HG02981 (cell line): ENCODE results near the gene SLC12A8.
"Not testable (repeated sequence)": the region's sequence is repeated elsewhere in the genome, so short reads cannot be mapped to it uniquely, and the experiment has no call there.

Experiments used
- ATAC-seq: cut with Tn5 transposase; IDR thresholded peaks from one replicate; pipeline ENCODE4 v1.9.1; 2021; ENCODE audit warnings: mild to moderate bottlenecking, moderate library complexity; ENCODE audit not compliant: unreplicated experiment

The SLC12A8 gene

DNA sequence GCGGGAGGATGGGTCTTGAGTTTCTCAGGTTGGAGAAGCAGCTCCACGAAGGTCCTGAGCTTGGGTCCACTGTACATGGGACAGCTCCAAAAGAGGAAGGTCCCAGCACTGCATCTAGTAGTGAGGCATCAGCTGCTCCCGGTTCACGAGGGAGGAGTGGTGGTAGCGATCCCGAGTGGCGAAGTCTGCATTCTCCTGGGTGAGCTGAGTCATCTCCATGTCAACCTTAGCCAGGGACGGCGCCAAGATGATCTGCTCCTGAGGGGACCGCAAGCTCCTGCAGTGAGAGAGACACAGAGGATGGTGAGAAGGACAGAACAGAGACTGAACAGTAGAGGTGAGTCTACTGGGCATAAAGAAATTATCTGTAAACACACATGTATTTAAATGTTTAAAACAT lies 128.8 kb downstream of the SLC12A8 start:
- ATAC-seq, result no peak

DNA sequence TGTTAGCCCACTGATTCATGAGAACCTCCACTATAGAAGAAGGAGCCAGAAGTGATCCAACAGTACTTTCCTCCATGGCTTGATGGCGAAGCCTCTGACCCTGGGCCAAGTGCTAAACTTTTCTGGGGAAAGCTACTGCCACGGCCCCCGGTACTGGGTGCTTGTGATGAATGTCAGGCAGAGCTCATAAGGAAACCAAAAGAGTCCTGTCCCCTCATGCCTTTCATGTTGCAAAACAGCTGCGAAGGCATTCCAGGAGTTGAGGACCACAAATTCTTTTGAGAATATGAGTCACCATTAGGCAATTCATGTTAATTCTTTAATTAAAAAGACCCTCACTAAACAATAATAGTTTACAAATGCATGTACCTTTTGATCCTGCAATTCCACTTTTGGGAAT lies 130.2 kb downstream of the SLC12A8 start:
- ATAC-seq, result not testable (repeated sequence)

DNA sequence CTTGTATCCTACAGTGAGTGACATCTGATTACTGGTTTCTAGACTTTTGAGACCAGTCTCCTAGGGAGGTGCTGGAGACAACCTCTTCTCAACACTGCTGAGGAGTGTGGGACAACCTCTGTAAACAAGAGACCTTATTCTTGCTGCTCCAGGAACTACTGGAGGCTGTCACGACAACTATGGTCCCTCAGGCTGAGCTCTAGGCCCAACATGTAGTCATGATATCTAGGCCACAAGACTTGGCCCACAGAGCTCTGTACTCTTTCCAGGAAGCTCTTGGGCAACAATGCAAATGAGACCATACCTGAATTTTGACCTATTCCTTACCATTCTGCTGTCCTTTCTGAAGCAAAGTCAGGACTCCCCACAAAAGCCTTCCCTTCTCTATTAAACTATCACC lies 132.5 kb downstream of the SLC12A8 start:
- no peak for ATAC-seq

DNA sequence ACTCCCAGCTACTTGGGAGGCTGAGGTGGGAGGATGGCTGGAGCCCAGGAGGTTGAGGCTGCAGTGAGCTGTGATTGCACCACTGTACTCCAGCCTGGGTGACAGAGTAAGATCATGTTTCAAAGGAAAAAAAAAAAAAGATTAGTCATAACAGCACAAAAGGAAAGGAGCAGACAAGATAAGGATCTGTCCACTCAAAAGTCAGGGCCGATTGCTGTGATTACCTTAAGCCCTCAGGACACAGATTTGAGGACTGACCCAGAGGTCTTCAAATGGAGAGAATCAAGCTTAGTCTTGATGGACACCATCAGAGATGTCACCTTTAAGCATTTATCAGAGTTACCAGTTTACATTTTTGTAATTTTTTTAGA lies 132.9 kb downstream of the SLC12A8 start:
- no peak for ATAC-seq

DNA sequence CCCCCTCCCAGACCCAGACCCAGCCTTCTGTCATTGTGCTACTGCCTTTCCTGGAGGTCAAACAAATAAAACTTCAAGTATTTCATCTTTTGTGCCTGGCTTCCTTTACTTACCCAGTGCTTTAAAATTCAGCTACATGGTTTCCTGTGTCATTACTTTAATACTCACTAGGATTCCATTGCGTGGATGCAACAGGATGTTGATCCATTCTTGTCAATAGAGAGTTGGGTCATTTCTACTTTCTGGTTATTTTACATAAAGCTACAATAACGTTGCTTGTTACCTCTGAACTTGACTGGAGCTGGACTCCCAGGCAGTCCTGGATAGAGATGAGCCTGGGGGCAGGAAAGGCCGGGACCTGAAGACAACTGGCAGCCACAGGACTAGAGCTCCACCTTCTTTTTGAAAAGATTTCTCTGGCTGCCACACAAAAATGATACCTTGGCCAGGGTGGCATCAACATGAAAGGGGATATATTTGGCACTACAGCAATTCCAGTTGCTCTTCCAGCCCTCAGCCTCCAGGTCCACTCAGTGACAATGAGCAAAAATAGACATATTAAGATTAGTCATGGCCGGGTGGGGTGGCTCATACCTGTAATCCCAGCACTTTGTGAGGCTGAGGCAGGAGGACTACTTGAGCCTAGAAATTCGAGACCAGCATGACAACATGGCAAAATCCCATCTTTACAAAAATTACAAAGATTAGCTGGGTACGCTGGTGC lies 133.4 kb downstream of the SLC12A8 start:
- ATAC-seq, result no peak

DNA sequence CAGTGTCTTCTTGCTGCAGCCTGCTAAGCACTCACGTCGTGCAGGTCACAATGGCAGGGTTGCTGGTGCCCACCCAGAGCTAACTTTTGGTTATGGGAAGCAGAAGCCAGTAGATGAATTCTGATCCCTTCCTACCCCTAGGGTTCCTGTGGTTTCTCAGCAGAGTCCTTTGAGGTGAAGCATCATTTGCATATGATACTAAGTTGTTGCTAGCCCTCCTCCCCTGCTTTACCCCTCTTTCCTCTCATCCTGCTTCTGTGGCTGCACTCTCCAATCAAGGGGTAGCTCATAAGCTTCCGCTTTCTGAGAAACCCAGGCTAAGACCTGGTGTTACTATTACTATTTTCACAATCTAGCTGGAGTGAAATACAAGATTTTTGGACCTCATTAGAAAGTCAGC lies 134.7 kb downstream of the SLC12A8 start:
- no peak for ATAC-seq

DNA sequence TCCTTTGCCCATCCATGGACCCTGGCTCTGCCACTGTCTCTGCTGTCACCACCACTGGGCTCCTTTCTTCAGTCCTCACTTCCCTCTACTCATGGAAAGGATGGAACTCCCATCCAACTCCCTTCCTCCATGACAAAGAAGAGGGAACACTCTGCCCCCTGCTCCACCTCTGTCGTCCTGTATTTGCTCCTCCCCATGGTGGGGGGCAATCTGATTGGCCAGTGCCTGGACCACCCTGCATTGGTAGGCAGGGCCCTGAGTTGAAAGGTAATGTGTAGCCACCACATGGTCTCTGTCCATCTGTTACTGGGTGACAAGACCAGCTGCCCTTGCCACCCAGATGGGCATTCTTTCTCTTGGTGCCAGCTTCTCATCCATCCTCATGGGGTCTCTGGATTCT lies 136.1 kb downstream of the SLC12A8 start:
- no peak for ATAC-seq

DNA sequence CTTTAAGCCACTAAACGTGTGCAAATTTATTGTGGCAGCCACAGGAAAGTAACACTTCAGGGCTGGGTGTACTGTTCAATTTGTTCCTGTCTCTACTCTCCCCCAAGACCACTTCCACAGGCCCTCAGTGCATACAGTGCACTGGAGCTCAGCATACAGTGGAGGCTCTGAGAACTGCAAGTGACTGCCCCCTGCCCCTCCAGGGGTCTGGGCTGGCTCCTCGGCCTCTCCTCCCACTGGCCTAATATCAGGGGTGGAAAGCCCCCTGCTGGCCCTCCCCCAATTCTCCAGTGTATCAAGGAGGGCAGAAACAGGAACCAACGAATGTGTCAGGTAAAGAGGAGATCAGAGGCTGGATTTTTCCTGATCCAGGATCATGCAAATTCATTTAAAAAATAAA lies 136.8 kb downstream of the SLC12A8 start:
- no peak for ATAC-seq

DNA sequence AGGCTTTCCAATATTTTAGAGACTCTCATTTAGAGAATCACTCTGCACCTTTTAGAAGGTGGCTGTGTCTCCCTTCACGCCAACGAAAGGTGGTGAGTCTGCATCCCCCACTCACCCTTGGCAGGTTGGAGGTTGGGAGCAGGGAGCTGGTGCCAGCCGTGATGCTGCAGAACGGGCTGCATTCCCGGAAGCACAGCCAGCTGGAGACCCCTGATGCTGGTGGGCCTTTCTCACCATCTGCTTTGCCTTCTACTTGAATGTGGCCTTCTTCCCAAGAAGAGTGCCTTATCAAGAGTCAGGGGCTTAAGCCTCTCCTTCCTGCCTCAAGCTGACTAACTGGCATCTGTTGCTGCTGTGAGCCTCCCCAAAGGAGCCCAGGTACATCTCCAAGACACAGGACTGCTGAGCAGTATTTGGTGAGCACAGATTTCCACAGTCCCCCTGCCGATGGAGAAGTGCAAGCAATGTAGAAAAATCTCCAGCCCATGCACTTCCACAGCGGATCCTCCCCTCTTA lies 139.1 kb downstream of the SLC12A8 start:
- ATAC-seq, result no peak

DNA sequence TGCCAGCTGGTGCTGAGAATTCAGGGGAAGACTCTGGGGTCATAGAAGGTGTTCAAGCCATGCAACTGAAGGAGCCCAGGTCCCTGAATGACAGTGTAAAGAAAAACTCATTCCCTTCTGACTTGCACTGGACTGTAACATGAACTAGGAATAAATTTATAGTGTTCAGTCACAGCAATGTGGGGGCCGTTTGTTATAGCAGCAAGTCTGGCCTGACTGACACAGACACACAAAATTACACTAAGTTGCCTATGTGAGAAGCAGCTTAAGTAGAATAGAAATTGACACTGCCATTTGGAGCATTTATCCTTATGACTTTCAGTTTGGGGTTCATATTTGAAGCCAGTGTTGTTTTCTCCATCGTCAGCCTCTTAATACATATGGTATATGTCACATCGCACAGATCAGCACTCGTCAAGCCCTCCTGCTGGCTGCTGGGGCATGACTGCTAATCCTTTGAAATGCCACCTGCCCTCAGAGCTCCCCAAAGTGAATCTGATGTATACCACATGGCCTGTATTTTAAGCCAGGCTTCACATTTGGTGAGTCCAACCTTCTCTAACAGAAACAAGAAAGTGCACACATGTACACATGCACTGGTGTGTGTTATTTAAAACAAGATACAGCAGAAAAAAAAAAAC lies 139.7 kb downstream of the SLC12A8 start:
- no peak for ATAC-seq

DNA sequence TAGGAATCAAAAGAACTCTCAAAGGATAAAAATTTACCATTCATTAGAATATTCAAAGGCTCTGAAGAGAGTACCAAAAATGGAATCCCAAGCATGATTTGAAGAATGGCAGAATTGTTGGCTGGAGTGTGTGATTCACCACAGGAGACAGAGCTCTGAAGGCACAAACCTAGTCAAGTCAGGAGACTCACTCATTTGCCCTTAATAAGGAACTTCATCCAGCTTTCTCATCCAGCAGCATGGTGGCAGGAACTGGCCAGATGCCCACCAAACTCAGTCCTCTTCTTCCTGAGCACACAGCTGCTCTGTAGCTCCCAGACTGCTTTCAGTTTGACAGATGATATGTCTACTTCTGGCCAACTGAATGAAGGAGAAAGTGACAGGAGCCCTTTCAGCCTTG lies 140.2 kb downstream of the SLC12A8 start:
- no peak for ATAC-seq

DNA sequence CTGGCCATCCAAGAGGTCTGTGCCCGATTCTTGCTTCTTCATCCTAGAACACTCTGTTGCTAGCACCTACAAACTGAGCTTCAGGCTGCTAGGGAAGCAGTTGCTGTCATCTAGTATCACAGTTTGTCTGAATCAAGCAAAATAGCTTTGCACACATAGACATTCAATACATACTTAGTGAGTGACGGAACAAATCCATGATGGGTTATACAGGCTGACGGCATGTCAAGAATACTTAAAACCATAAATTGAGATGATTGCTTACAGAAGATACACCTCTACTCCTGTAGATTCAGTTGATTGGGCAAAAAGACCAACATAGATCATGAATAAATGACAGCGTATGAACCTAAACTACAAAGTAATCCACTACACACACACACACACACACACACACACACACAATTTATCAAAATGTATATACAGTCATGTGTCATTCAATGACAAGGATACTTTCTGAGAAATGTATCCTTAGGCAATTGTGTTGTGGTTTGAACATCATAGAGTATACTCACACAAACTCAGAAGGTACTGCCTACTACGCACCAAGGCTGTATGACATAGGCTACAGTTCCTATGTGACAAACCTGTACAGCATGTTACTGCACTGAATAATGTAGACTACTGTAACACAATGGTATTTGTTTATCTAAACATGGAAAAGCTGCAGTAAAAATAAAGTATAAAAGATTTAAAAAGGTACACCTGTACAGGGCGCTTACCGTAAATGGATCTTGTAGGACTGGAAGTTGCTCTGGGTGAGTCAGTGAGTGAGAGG lies 142.4 kb downstream of the SLC12A8 start:
- ATAC-seq, result no peak

DNA sequence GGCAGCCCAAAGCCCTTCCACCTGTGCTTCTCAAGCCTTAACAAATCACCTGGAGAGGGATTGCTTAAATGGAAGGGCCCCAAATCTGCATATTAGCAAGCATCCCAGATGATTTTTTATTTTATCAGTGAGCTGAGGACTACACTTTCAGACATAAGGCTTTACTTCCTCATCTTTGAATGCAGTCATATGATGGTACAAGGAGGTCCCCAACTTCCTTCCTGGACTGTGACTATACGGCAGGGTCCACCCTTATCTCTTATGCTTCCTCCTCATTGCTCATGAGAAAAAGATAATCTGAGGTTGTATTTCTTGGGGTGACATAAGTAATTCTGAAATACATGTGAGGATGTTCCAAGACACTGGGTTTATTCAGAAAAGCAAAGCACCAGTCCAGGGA lies 143.1 kb downstream of the SLC12A8 start:
- no peak for ATAC-seq

DNA sequence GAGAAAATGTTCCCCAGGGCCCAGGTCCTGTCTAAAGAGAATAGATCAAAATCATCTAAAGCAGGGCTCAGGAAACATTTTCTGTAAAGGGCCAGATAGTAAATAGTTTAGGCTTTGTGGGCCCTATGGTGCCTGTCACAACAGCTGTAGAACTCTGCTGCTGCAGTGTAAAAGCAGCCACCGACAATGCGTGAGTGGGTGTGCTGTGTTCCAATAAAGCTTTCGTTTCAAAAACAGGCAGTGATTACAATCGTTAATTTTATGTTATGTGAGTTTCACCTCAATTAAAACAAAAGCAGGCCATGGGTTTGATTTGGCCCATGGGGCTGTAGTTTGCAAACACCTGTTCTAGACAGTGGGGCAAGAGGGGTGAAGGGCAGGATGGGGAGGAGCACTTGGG lies 144.3 kb downstream of the SLC12A8 start:
- no peak for ATAC-seq

DNA sequence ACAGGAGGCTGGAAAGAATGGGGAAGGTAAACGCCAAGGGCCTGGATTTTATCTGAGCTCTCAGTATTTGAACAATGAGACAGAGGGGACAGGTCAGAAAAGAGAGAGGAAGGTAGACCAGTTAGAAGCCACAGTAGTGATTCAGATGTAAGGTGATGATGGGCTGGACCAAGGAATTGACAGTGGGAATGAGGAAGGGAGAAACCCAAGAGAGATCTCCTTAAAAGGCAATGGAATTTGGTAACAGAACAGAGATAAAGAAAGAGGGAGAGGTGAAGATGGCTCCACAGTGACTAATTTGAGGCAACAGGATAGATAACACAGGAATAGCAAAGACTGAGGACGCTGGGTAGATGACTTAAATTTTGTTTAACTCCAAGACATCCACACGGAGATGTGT lies 145.3 kb downstream of the SLC12A8 start:
- ATAC-seq, result no peak

DNA sequence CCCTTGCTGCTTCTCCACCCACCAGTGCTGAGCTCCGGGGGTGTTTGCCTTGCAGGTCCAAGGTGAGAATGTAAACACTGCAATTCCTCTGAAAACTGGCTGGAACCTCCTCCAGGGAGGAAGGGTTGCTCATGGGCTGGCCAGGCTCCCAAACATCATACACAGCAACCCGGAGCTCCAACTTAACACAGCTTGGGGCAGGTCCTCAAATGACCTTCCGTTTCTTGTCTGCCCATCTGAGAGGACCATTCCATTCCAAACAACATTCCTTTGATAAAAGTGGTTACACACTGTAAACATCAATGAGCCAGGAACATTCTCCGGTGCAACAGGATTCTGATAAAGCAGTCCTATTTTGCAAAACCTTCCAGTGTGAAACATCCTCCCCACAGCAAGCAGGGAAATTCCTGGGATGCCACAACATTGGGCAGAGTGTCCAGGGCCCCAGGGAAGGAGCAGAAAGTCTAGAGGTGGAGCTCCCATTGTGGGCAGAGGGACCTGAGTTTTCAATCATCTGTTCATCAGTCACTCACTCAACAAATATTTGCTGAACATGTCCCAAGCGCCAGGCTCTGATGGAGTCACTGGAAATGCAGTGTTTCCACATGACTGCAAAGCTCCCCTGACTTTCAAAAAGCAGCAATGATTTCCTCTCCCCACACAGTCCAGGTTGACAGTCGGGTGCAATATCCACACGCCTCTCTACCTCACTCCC lies 149.5 kb downstream of the SLC12A8 start:
- ATAC-seq, result no peak

DNA sequence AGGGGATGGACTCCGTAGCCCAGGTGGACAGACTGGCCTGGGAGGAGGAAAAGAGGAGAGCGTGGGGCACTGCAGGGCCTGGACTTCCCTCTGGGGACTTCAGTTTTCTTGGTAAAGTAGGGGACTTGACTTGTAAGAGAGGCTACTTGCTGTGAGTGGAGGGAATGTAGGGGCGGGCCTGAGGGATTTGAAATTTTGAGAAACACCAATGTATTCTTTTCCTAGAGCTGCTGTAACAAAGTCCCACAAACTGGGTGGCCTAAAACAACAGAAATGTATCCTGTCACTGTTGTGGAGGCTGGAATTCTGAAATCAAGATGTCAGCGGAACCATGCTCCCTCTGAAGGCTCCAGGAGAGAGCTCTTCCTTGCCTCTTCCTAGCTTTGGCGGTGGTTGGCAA lies 150.9 kb downstream of the SLC12A8 start:
- no peak for ATAC-seq

DNA sequence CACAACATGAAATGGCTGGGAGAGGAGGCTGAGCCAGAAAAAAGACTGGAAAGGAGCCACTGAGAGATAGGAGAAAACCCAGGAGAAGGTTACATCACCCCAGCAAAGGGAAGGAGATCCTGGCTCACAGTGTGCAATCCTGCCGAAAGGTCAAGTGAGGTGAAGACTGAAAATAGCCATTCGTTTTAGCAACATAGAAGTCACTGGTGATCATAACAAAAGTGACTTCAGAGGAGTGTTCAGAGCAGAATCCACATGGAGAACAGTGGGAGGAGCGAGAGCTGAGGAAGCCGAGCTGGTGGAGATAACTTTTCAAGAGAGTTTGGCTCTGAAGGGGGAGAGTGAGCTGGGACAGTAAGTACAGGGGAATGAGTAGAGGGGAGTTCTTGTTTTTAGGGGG lies 151.4 kb downstream of the SLC12A8 start:
- ATAC-seq, result no peak

DNA sequence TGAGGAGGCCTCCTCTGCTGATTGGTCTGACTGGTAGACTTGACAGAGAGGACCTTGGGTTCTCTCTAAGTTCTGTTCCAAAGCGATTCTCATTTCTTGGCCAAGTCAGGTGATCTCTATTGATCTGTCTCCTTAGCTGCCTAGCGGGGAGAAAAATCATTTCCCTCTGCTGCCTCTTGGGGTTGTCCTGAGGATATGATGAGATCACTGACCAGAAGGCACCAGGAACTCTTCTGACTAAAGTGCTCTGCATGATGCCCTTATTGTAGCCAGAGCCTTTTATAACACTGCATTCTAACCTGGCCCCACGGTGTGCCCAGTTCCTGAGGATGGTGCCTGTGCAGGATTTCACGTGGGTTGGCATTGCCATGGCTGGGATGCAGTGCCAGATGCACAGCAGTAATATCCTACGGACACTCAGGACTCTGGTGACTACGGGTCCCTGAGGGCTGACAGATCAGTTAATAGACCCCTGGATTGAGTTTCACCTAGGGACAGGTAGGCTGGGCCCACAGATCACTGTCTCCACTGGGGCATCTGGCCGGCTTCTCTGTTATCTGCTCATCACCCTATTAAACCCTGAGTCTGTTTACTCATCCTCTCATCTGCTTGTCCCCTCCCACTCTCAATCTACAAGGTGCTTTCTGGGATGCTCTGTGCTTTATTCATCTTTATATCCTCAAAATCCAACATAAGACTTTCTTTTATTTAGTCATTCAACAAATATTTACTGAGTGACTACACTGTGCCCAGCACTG lies 152.9 kb downstream of the SLC12A8 start:
- no peak for ATAC-seq

DNA sequence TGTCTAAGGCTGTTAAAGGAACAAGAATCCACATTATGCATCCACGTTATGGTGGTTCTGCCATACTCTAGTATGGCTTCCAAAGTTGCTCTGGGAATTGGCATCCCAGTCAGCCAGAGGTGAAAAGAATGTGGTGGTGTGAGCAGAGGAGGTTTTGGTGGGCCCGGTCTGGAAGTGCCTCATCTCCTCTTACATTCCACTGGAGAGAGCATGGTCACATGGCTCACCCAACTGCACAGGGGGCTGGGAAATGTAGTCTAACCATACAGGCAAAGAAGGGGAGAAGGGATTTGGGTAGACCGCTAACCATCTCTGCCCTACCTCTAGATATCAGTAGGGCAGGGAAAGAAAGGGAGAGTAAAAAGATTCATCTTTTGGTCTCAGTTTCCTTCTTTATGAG lies 153.6 kb downstream of the SLC12A8 start:
- no peak for ATAC-seq

DNA sequence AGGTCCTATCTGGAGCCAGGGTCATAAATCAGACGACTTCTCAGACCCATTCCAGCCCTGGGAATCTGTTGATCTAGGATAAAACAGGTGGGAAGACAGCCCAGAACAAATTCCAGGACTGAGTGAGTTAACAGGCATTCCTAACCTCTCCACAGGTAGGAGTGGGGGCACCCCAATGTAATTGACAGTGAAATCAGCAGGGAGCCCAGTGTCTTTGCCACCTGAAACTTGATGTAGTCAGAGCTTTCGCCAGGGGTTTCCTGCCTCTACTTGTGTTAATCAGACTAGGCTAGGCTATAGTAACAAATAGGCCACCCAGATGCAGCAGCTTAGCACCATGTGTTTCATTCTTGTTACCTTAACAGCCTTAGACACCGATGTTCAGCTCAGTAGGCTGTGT lies 154.0 kb downstream of the SLC12A8 start:
- ATAC-seq, result no peak
